Mesenchymal stem cell (in vitro differentiated cells and primary cell): ENCODE data around the gene COL28A1.

Experiments
- DNase-seq: peaks from one replicate; pipeline ENCODE4 v3.0.0-alpha.2; 2013
- H2AFZ ChIP-seq: one replicate; pipeline ENCODE4 v1.6.1; 2013; ENCODE audit warnings: low read depth, mild to moderate bottlenecking, control low read depth, inconsistent platforms, low read length, moderate library complexity
- H2AK5ac ChIP-seq: 2 replicates; pipeline ENCODE4 v1.6.1; 2013; ENCODE audit warnings: low read length, moderate library complexity, mild to moderate bottlenecking, inconsistent platforms; ENCODE audit not compliant: severe bottlenecking
- H2BK120ac ChIP-seq: one replicate; pipeline ENCODE4 v1.6.1; 2013; ENCODE audit warnings: low read depth, mild to moderate bottlenecking, inconsistent platforms, low read length, moderate library complexity
- H2BK12ac ChIP-seq, 2 experiments: one replicate each; pipeline ENCODE4 v1.6.1; 2013; ENCODE audit warnings: inconsistent platforms in 2 of 2, low read length in 2 of 2, mild to moderate bottlenecking in 2 of 2, moderate library complexity in 2 of 2, control low read depth in 1 of 2
- H2BK15ac ChIP-seq: one replicate; pipeline ENCODE4 v1.6.1; 2013; ENCODE audit warnings: mild to moderate bottlenecking, low read depth, inconsistent platforms; ENCODE audit not compliant: poor library complexity, severe bottlenecking
- H2BK5ac ChIP-seq: 2 replicates; pipeline ENCODE4 v1.6.1; 2013; ENCODE audit warnings: low read depth, mild to moderate bottlenecking, low read length, control low read depth, inconsistent platforms; ENCODE audit not compliant: poor library complexity, severe bottlenecking
- H3K14ac ChIP-seq, 2 experiments: one replicate each; pipeline ENCODE4 v1.6.1; 2013; ENCODE audit warnings: inconsistent platforms in 2 of 2, low read length in 2 of 2, control low read depth in 1 of 2, mild to moderate bottlenecking in 1 of 2, moderate library complexity in 1 of 2
- H3K18ac ChIP-seq, 2 experiments: one replicate each; pipeline ENCODE4 v1.6.1; 2013; ENCODE audit warnings: inconsistent platforms in 2 of 2, low read length in 2 of 2, control low read depth in 1 of 2, low read depth in 1 of 2, mild to moderate bottlenecking in 1 of 2
- H3K23ac ChIP-seq, 2 experiments: one replicate each; pipeline ENCODE4 v1.6.1; 2013; ENCODE audit warnings: inconsistent platforms in 2 of 2, low read length in 2 of 2, mild to moderate bottlenecking in 2 of 2, moderate library complexity in 2 of 2, control low read depth in 1 of 2
- H3K27ac ChIP-seq: 2 replicates; pipeline ENCODE4 v1.5.1; 2013; ENCODE audit warnings: mild to moderate bottlenecking, moderate library complexity, low read length, control low read depth, inconsistent platforms; ENCODE audit not compliant: poor library complexity, severe bottlenecking
- H3K27me3 ChIP-seq, 2 experiments: 2 replicates each; pipeline versions ENCODE4 v1.6.1 to v1.7.0; 2013; ENCODE audit warnings: low read length in 2 of 2, mild to moderate bottlenecking in 2 of 2, moderate library complexity in 2 of 2, control low read depth in 1 of 2, inconsistent platforms in 1 of 2; ENCODE audit not compliant: control insufficient read depth in 1 of 2, insufficient read depth in 1 of 2
- H3K36me3 ChIP-seq, 2 experiments: 2 replicates each; pipeline versions ENCODE4 v1.6.1 to v1.7.0; 2013; ENCODE audit warnings: low read length in 2 of 2, control low read depth in 1 of 2, inconsistent platforms in 1 of 2, low read depth in 1 of 2, mild to moderate bottlenecking in 1 of 2; ENCODE audit not compliant: insufficient read depth in 2 of 2, control insufficient read depth in 1 of 2
- H3K4ac ChIP-seq, 2 experiments: one replicate each; pipeline ENCODE4 v1.6.1; 2013; ENCODE audit warnings: inconsistent platforms in 2 of 2, low read length in 2 of 2, mild to moderate bottlenecking in 2 of 2, moderate library complexity in 2 of 2, control low read depth in 1 of 2, low read depth in 1 of 2
- H3K4me1 ChIP-seq: 2 replicates; pipeline ENCODE4 v1.6.1; 2013; ENCODE audit warnings: low read depth, low read length, control low read depth; ENCODE audit not compliant: control insufficient read depth, insufficient read depth
- H3K4me2 ChIP-seq: 2 replicates; pipeline ENCODE4 v1.6.1; 2013; ENCODE audit warnings: low read length, mild to moderate bottlenecking, inconsistent platforms; ENCODE audit not compliant: poor library complexity, severe bottlenecking
- H3K4me3 ChIP-seq, 2 experiments: 2 replicates each; pipeline versions ENCODE4 v1.5.1 to v1.7.0; 2013; ENCODE audit warnings: low read length in 2 of 2, mild to moderate bottlenecking in 2 of 2, control low read depth in 1 of 2, low read depth in 1 of 2; ENCODE audit not compliant: insufficient read depth in 1 of 2
- H3K79me1 ChIP-seq: replicated peaks from 2 replicates; pipeline ENCODE4 v1.6.1; 2013; ENCODE audit warnings: mild to moderate bottlenecking, control low read depth, low read length, inconsistent platforms; ENCODE audit not compliant: poor library complexity, severe bottlenecking
- H3K9ac ChIP-seq: 2 replicates; pipeline ENCODE4 v1.7.0; 2013; ENCODE audit warnings: mild to moderate bottlenecking, low read length, moderate library complexity
- H3K9me3 ChIP-seq: 2 replicates; pipeline ENCODE4 v1.7.0; 2013; ENCODE audit warnings: mild to moderate bottlenecking, low read length; ENCODE audit not compliant: control insufficient read depth
- H4K8ac ChIP-seq: one replicate; pipeline ENCODE4 v1.6.1; 2013; ENCODE audit warnings: inconsistent platforms, mild to moderate bottlenecking, low read length, moderate library complexity
- H4K91ac ChIP-seq: one replicate; pipeline ENCODE4 v1.6.1; 2013; ENCODE audit warnings: mild to moderate bottlenecking, low read length, inconsistent platforms
- WGBS: methylation state at CpG from one replicate; pipeline ENCODE4 v1.1.7; 2013; ENCODE audit warnings: mixed read lengths; 5-methylcytosine and 5-hydroxymethylcytosine counted together

Gene COL28A1

GRCh38 chr7:7539711-7540110 lies 4.0 kb upstream of the COL28A1 start:
- Histone ChIP-seq H3K4me1 (peaks cover 2% of the 10 kb centered on the region), H3K4me2 (no peak overlapping the region), H3K27ac (no peak overlapping the region), H3K4ac (no peak overlapping the region), H3K9ac (no peak overlapping the region), H4K8ac (no peak overlapping the region), H3K79me1 (no peaks in the 10 kb centered on the region), H2BK5ac (no peak overlapping the region), H3K4me3 (no peak overlapping the region), H3K9me3 (no peaks in the 10 kb centered on the region), H2BK12ac (no peak overlapping the region), H2BK15ac (no peak overlapping the region), H3K14ac (no peak overlapping the region), H3K36me3 (no peaks in the 10 kb centered on the region), H2BK120ac (no peak overlapping the region), H4K91ac (no peak overlapping the region), H2AK5ac (no peak overlapping the region), H2AFZ (no peak overlapping the region), H3K23ac (no peak overlapping the region), H3K18ac (no peak overlapping the region), H3K27me3 (no peaks in the 10 kb centered on the region)
- no peak for DNase-seq
- 94% methylated on average over 3 of the region's 4 CpGs for WGBS

GRCh38 chr7:7539152-7539551 lies 3.5 kb upstream of the COL28A1 start:
- Histone ChIP-seq H3K4ac (no peak overlapping the region), H3K4me1 (peaks cover 2% of the 10 kb centered on the region), H3K9me3 (no peaks in the 10 kb centered on the region), H3K27ac (no peak overlapping the region), H2BK12ac (no peak overlapping the region), H2BK120ac (no peak overlapping the region), H3K36me3 (no peaks in the 10 kb centered on the region), H3K9ac (no peak overlapping the region), H3K23ac (no peak overlapping the region), H3K14ac (no peak overlapping the region), H4K91ac (no peak overlapping the region), H2AFZ (no peak overlapping the region), H2BK5ac (no peak overlapping the region), H4K8ac (no peak overlapping the region), H2AK5ac (no peak overlapping the region), H3K4me2 (no peak overlapping the region), H3K79me1 (no peaks in the 10 kb centered on the region), H3K27me3 (no peaks in the 10 kb centered on the region), H3K4me3 (no peak overlapping the region), H2BK15ac (no peak overlapping the region), H3K18ac (no peak overlapping the region)
- 94% methylated on average over 3 of the region's 4 CpGs for WGBS
- no peak for DNase-seq

DNA sequence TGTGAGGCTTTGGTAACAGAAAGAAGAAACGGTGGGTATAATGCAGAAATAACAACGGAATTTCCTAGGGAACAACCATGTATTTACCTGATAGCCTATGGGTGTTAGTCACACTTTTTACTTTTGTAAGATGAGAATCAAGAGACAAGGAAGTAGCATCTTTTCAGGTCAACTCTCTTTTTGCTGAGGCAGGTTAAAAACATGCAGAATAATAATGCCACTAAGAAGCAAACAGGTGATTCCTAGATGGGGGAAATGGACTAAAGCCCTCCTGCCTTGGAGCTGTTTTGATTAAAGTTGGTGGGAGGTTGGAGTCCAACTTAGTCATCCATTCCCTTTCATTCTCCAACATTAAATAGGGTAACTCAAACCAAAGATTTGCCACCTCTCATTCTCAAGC lies 2.0 kb upstream of the COL28A1 start:
- no peak overlapping the region for H3K4me2 ChIP-seq
- no peak overlapping the region for H3K23ac ChIP-seq
- H3K27ac ChIP-seq: no peak overlapping the region
- H2AK5ac ChIP-seq: no peak overlapping the region
- H2BK15ac ChIP-seq: no peak overlapping the region
- no peaks in the 10 kb centered on the region for H3K9me3 ChIP-seq
- no peak overlapping the region for H3K14ac ChIP-seq
- no peak overlapping the region for H3K9ac ChIP-seq
- no peak overlapping the region for H2BK5ac ChIP-seq
- H3K18ac ChIP-seq: no peak overlapping the region
- no peak overlapping the region for H2BK12ac ChIP-seq
- peaks cover 2% of the 10 kb centered on the region for H3K4me1 ChIP-seq
- H2AFZ ChIP-seq: no peak overlapping the region
- no peak overlapping the region for H4K91ac ChIP-seq
- no peak overlapping the region for H4K8ac ChIP-seq
- no peak for DNase-seq
- H3K4ac ChIP-seq: no peak overlapping the region
- no peaks in the 10 kb centered on the region for H3K27me3 ChIP-seq
- WGBS: 92% methylated on average over 2 of the region's 2 CpGs
- H3K36me3 ChIP-seq: no peaks in the 10 kb centered on the region
- H3K4me3 ChIP-seq: no peak overlapping the region
- no peaks in the 10 kb centered on the region for H3K79me1 ChIP-seq
- H2BK120ac ChIP-seq: no peak overlapping the region

- no peak overlapping the region for H2AK5ac ChIP-seq
- H3K14ac ChIP-seq: no peak overlapping the region
- H2BK120ac ChIP-seq: no peak overlapping the region
- H3K4me1 ChIP-seq: peaks cover 2% of the 10 kb centered on the region
- H3K9me3 ChIP-seq: no peaks in the 10 kb centered on the region
- H3K18ac ChIP-seq: no peak overlapping the region
- DNase-seq: no peak
- no peak overlapping the region for H3K4me3 ChIP-seq
- H2BK12ac ChIP-seq: no peak overlapping the region
- H3K4ac ChIP-seq: no peak overlapping the region
- H3K9ac ChIP-seq: no peak overlapping the region
- H3K4me2 ChIP-seq: no peak overlapping the region
- no peak overlapping the region for H2AFZ ChIP-seq
- no peak overlapping the region for H3K23ac ChIP-seq
- no peak overlapping the region for H2BK15ac ChIP-seq
- no peak overlapping the region for H4K91ac ChIP-seq
- H3K36me3 ChIP-seq: no peaks in the 10 kb centered on the region
- no peak overlapping the region for H2BK5ac ChIP-seq
- H3K27ac ChIP-seq: no peak overlapping the region
- H4K8ac ChIP-seq: no peak overlapping the region
- WGBS: 100% methylated on average over 2 of the region's 5 CpGs
- H3K79me1 ChIP-seq: no peaks in the 10 kb centered on the region
- no peaks in the 10 kb centered on the region for H3K27me3 ChIP-seq
Observed at GRCh38 chr7:7536396-7537019, 835 bp upstream of the COL28A1 start.
